GM12874 (cell line): ENCODE data around the gene ICAM5.

Experiments
- CTCF ChIP-seq: IDR thresholded peaks from 2 replicates; pipeline ENCODE4 v1.5.1; 2011; ENCODE audit warnings: low read depth, mild to moderate bottlenecking, control low read depth, low read length, moderate library complexity; ENCODE audit not compliant: insufficient read depth

Gene ICAM5

GRCh38 chr19:10262771-10263170 is 27.0 kb upstream of the ICAM5 start:
- TF ChIP-seq CTCF: no peak

- TF ChIP-seq CTCF: no peak
Measured at GRCh38 chr19:10266706-10267105, 23.0 kb upstream of the ICAM5 start.

- no peak for TF ChIP-seq CTCF
Measured at GRCh38 chr19:10268071-10268470, 21.7 kb upstream of the ICAM5 start.

GRCh38 chr19:10269333-10270179 is 20.2 kb upstream of the ICAM5 start:
- peak; percentile 93 for TF ChIP-seq CTCF

- no peak for TF ChIP-seq CTCF
Measured at GRCh38 chr19:10270180-10270615, 19.6 kb upstream of the ICAM5 start.

- TF ChIP-seq CTCF: 0 out of 2 replicates have a peak, but pooled peaks have one; percentile 18
Measured at GRCh38 chr19:10270616-10271394, 18.9 kb upstream of the ICAM5 start, which contains the start of gene ICAM1. Gene ICAM1 (plus strand): TSS chr19:10271120. CDS start chr19:10271160, 40 bp downstream.

- no peak for TF ChIP-seq CTCF
Measured at GRCh38 chr19:10271543-10272086, 18.1 kb upstream of the ICAM5 start.
